Testis (tissue), 2 donors: ENCODE results near the gene MAN1B1.

Source experiments
- POLR2A ChIP-seq: fragments of 450-650 bp; IDR thresholded peaks from one replicate; pipeline ENCODE4 v1.6.1; 2017; ENCODE audit warnings: antibody characterized with exemption, mild to moderate bottlenecking, moderate library complexity
- TF ChIP-seq, protein P1 (sequence below), 3 experiments: fragments of 450-650 bp in 2 of 3; fragments of 200-600 bp in 1 of 3; sonication (generic) in 1 of 3; IDR thresholded peaks; one replicate each; pipeline ENCODE4 v1.5.1; 2016 to 2019; ENCODE audit warnings: antibody characterized with exemption in 3 of 3, mild to moderate bottlenecking in 2 of 3, moderate library complexity in 1 of 3

- TF ChIP-seq, protein P1, sequence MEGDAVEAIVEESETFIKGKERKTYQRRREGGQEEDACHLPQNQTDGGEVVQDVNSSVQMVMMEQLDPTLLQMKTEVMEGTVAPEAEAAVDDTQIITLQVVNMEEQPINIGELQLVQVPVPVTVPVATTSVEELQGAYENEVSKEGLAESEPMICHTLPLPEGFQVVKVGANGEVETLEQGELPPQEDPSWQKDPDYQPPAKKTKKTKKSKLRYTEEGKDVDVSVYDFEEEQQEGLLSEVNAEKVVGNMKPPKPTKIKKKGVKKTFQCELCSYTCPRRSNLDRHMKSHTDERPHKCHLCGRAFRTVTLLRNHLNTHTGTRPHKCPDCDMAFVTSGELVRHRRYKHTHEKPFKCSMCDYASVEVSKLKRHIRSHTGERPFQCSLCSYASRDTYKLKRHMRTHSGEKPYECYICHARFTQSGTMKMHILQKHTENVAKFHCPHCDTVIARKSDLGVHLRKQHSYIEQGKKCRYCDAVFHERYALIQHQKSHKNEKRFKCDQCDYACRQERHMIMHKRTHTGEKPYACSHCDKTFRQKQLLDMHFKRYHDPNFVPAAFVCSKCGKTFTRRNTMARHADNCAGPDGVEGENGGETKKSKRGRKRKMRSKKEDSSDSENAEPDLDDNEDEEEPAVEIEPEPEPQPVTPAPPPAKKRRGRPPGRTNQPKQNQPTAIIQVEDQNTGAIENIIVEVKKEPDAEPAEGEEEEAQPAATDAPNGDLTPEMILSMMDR (IDR thresholded peaks at IDR 0.05) = no peak
- no peak for TF ChIP-seq POLR2A
These were observed 62.6 kb downstream of the MAN1B1 start for GRCh38 chr9:137149363-137149762.
